Testis (tissue), 2 donors: Measurements from ENCODE around the gene BUD31.

Experiments used
- POLR2A ChIP-seq: fragments of 450-650 bp; IDR thresholded peaks from one replicate; pipeline ENCODE4 v1.6.1; 2017; ENCODE audit warnings: antibody characterized with exemption, mild to moderate bottlenecking, moderate library complexity
- TF ChIP-seq, protein P1 (sequence below), 3 experiments: fragments of 450-650 bp in 2 of 3; fragments of 200-600 bp in 1 of 3; sonication (generic) in 1 of 3; IDR thresholded peaks; one replicate each; pipeline ENCODE4 v1.5.1; 2016 to 2019; ENCODE audit warnings: antibody characterized with exemption in 3 of 3, mild to moderate bottlenecking in 2 of 3, moderate library complexity in 1 of 3

DNA sequence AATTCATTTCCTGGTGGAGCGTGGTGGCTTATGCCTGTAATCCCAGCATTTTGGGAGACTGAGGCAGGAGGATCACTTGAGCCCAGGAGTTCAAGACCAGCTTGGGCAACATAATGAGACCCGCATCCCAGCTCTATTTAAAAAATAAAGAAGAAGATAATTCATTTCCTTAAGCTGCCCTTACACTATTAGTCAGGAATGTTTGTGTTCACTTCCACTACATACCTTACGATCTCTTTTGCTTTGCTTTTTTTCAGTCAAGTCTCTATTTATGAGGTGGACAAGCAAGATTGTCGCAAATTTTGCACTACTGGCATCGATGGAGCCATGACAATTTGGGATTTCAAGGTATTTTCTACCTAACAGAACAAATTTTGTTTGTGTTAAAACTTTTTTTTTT is 45.5 kb upstream of the BUD31 start:
- TF ChIP-seq, protein P1, sequence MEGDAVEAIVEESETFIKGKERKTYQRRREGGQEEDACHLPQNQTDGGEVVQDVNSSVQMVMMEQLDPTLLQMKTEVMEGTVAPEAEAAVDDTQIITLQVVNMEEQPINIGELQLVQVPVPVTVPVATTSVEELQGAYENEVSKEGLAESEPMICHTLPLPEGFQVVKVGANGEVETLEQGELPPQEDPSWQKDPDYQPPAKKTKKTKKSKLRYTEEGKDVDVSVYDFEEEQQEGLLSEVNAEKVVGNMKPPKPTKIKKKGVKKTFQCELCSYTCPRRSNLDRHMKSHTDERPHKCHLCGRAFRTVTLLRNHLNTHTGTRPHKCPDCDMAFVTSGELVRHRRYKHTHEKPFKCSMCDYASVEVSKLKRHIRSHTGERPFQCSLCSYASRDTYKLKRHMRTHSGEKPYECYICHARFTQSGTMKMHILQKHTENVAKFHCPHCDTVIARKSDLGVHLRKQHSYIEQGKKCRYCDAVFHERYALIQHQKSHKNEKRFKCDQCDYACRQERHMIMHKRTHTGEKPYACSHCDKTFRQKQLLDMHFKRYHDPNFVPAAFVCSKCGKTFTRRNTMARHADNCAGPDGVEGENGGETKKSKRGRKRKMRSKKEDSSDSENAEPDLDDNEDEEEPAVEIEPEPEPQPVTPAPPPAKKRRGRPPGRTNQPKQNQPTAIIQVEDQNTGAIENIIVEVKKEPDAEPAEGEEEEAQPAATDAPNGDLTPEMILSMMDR (IDR thresholded peaks at IDR 0.05), result no peak
- no peak for TF ChIP-seq POLR2A
